Measurements from ENCODE around the gene MARK2. TPM values are rescaled to one million over a fixed set of nuclear protein-coding genes. Genes with fewer than 3 reads are reported as not detected.

Gene MARK2
- total RNA-seq, 1 donor from 2014 or later: 16.9 TPM

GRCh38 chr11:63882555-63883242 is 43.8 kb downstream of the MARK2 start:
- no peak for DNase-seq

GRCh38 chr11:63883791-63884190 is 44.9 kb downstream of the MARK2 start:
- no peak for DNase-seq

- no peak for DNase-seq
These were observed 45.5 kb downstream of the MARK2 start for GRCh38 chr11:63884196-63884932.

GRCh38 chr11:63887386-63887999 is 48.6 kb downstream of the MARK2 start:
- DNase-seq: no peak

GRCh38 chr11:63888170-63889086 is 49.5 kb downstream of the MARK2 start:
- DNase-seq: no peak

GRCh38 chr11:63889344-63889743 is 50.4 kb downstream of the MARK2 start:
- DNase-seq: no peak

GRCh38 chr11:63890368-63890767 is 51.5 kb downstream of the MARK2 start:
- no peak for DNase-seq

GRCh38 chr11:63892228-63892627 is 53.3 kb downstream of the MARK2 start:
- DNase-seq: no peak

GRCh38 chr11:63893355-63893754 is 54.4 kb downstream of the MARK2 start:
- DNase-seq: no peak

GRCh38 chr11:63896071-63896470 is 57.2 kb downstream of the MARK2 start:
- no peak for DNase-seq

- DNase-seq: no peak
These were observed 58.7 kb downstream of the MARK2 start for GRCh38 chr11:63897459-63898146.

GRCh38 chr11:63901660-63902059 is 62.8 kb downstream of the MARK2 start:
- DNase-seq: no peak

GRCh38 chr11:63903884-63904283 is 65.0 kb downstream of the MARK2 start:
- DNase-seq: no peak

- no peak for DNase-seq
These were observed 65.8 kb downstream of the MARK2 start for GRCh38 chr11:63904743-63905142.

- DNase-seq: no peak
These were observed 66.3 kb downstream of the MARK2 start for GRCh38 chr11:63905179-63905578.

GRCh38 chr11:63906087-63906486 is 67.2 kb downstream of the MARK2 start:
- no peak for DNase-seq

GRCh38 chr11:63906585-63906984 is 67.7 kb downstream of the MARK2 start:
- DNase-seq: no peak

- no peak for DNase-seq
These were observed 68.2 kb downstream of the MARK2 start for GRCh38 chr11:63907063-63907462.

GRCh38 chr11:63907808-63908530 is 69.1 kb downstream of the MARK2 start:
- DNase-seq: no peak

GRCh38 chr11:63908631-63909401 is 69.9 kb downstream of the MARK2 start:
- no peak for DNase-seq
